Measurements from ENCODE around the gene EMB. TPM values are rescaled to one million over a fixed set of nuclear protein-coding genes. Genes with fewer than 3 reads are reported as not detected.
A peak's percentile ranks its signal among the peaks of the same experiment; 100 is the strongest.
"Not testable (repeated sequence)": the region's sequence is repeated elsewhere in the genome, so short reads cannot be mapped to it uniquely, and the experiment has no call there.

EMB gene
- total RNA-seq, 3 donors from 2014 or later (not counting 1 experiment from before 2014, with no cell fraction given), result 179 to 223 (median 199) TPM

GRCh38 chr5:50447941-50448340, 6.9 kb upstream of the EMB start:
- peaks cover 0 to 4% of the 10 kb centered on the region in 2 donors for H3K27me3 Mint-ChIP-seq (ENCODE audit: low read depth in 2 of 2)
- DNase-seq (no peak), ATAC-seq (no peak)
- intact Hi-C loops (cut with micrococcal nuclease), result loop anchor here (5.0 kb wide), 1 partner anchor 144 kb away; no protein-coding TSS in a partner anchor
- no peaks in the 10 kb centered on the region for H3K9me3 ChIP-seq (ENCODE audit: control insufficient read depth, insufficient read depth, low read length)
- H3K4me3 Mint-ChIP-seq, result no peak overlapping the region
- H3K36me3 ChIP-seq (ENCODE audit: control insufficient read depth, insufficient read depth, low read length), result no peaks in the 10 kb centered on the region
- H3K27ac Mint-ChIP-seq, result peak overlapping the region in 1 of 2 donors; percentile 12
- TF ChIP-seq, protein P1, sequence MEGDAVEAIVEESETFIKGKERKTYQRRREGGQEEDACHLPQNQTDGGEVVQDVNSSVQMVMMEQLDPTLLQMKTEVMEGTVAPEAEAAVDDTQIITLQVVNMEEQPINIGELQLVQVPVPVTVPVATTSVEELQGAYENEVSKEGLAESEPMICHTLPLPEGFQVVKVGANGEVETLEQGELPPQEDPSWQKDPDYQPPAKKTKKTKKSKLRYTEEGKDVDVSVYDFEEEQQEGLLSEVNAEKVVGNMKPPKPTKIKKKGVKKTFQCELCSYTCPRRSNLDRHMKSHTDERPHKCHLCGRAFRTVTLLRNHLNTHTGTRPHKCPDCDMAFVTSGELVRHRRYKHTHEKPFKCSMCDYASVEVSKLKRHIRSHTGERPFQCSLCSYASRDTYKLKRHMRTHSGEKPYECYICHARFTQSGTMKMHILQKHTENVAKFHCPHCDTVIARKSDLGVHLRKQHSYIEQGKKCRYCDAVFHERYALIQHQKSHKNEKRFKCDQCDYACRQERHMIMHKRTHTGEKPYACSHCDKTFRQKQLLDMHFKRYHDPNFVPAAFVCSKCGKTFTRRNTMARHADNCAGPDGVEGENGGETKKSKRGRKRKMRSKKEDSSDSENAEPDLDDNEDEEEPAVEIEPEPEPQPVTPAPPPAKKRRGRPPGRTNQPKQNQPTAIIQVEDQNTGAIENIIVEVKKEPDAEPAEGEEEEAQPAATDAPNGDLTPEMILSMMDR (IDR thresholded peaks at IDR 0.05), result no peak
- H3K9me3 Mint-ChIP-seq, result no peaks in the 10 kb centered on the region
- no peaks in the 10 kb centered on the region for H3K27me3 ChIP-seq (ENCODE audit: control insufficient read depth, insufficient read depth, low read length)
- H3K27ac ChIP-seq (ENCODE audit: low read length), result no peak overlapping the region
- H3K4me3 ChIP-seq (ENCODE audit: low read length), result no peak overlapping the region
- H3K36me3 Mint-ChIP-seq, result no peaks in the 10 kb centered on the region
- peaks cover 7% of the 10 kb centered on the region for H3K4me1 ChIP-seq (ENCODE audit: control insufficient read depth, insufficient read depth, low read length)
- WGBS (ENCODE audit: insufficient coverage), result 56% methylated on average over 7 of the region's 7 CpGs
- H3K4me1 Mint-ChIP-seq, result peaks cover 33 to 35% of the 10 kb centered on the region in 2 donors

DNA sequence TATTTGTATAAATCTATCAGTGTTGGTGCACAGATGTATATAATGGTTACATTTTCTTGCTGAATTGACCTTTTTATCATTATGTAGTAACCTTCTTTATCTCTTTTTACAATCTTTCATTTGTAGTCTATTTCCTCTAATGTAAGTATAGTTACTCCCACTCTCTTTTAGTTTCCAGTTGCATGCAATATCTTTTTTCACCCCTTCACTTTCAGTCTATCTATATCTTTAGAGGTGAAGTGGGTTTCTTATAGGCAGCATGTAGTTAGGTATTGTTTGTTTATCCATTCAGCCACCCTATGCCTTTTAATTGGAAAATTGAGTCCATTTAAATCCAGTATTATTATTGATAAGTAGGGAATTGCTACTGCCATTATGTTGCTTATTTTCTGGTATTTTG, 6.1 kb upstream of the EMB start:
- Histone ChIP-seq H3K4me3 (ENCODE audit: low read length) (no peak overlapping the region), H3K9me3 (ENCODE audit: control insufficient read depth, insufficient read depth, low read length) (no peaks in the 10 kb centered on the region), H3K4me1 (ENCODE audit: control insufficient read depth, insufficient read depth, low read length) (peaks cover 7% of the 10 kb centered on the region), H3K27me3 (ENCODE audit: control insufficient read depth, insufficient read depth, low read length) (no peaks in the 10 kb centered on the region), H3K36me3 (ENCODE audit: control insufficient read depth, insufficient read depth, low read length) (no peaks in the 10 kb centered on the region), H3K27ac (ENCODE audit: low read length) (no peak overlapping the region)
- no peaks in the 10 kb centered on the region for H3K9me3 Mint-ChIP-seq
- no peaks in the 10 kb centered on the region for H3K36me3 Mint-ChIP-seq
- TF ChIP-seq, protein P1 (IDR thresholded peaks at IDR 0.05), result no peak
- H3K4me1 Mint-ChIP-seq, result peaks cover 39 to 41% of the 10 kb centered on the region in 2 donors
- peak overlapping the region in 1 of 2 donors; percentile 12 for H3K27ac Mint-ChIP-seq
- H3K4me3 Mint-ChIP-seq, result no peak overlapping the region
- H3K27me3 Mint-ChIP-seq (ENCODE audit: low read depth in 2 of 2), result peaks cover 0 to 4% of the 10 kb centered on the region in 2 donors
- ATAC-seq (no peak), DNase-seq (no peak)
- intact Hi-C loops (cut with micrococcal nuclease), result loop anchor here (5.0 kb wide), 1 partner anchor 145 kb away; no protein-coding TSS in a partner anchor

GRCh38 chr5:50445296-50445949, 4.3 kb upstream of the EMB start:
- intact Hi-C loops (cut with micrococcal nuclease), result loop anchor here (5.0 kb wide), 1 partner anchor 147 kb away; no protein-coding TSS in a partner anchor
- no peaks in the 10 kb centered on the region for H3K9me3 ChIP-seq (ENCODE audit: control insufficient read depth, insufficient read depth, low read length)
- peak; percentile 28 to 54 (median 38) for ATAC-seq
- peak overlapping the region; percentile 85 to 92 for H3K27ac Mint-ChIP-seq
- H3K27me3 Mint-ChIP-seq (ENCODE audit: low read depth in 2 of 2), result peaks cover 0 to 4% of the 10 kb centered on the region in 2 donors
- TF ChIP-seq, protein P1 (IDR thresholded peaks at IDR 0.05), result no peak
- H3K27me3 ChIP-seq (ENCODE audit: control insufficient read depth, insufficient read depth, low read length), result no peaks in the 10 kb centered on the region
- 6% methylated on average over 3 of the region's 6 CpGs for WGBS (ENCODE audit: insufficient coverage)
- DNase-seq, result peak in 1 of 2 donors; percentile 74
- peak overlapping the region; percentile 76 for H3K4me3 Mint-ChIP-seq
- peak overlapping the region; percentile 66 for H3K27ac ChIP-seq (ENCODE audit: low read length)
- H3K36me3 ChIP-seq (ENCODE audit: control insufficient read depth, insufficient read depth, low read length), result no peaks in the 10 kb centered on the region
- peaks cover 11% of the 10 kb centered on the region for H3K4me1 ChIP-seq (ENCODE audit: control insufficient read depth, insufficient read depth, low read length)
- no peaks in the 10 kb centered on the region for H3K36me3 Mint-ChIP-seq
- H3K4me3 ChIP-seq (ENCODE audit: low read length), result no peak overlapping the region
- H3K4me1 Mint-ChIP-seq, result peaks cover 46 to 48% of the 10 kb centered on the region in 2 donors
- H3K9me3 Mint-ChIP-seq, result no peaks in the 10 kb centered on the region

DNA sequence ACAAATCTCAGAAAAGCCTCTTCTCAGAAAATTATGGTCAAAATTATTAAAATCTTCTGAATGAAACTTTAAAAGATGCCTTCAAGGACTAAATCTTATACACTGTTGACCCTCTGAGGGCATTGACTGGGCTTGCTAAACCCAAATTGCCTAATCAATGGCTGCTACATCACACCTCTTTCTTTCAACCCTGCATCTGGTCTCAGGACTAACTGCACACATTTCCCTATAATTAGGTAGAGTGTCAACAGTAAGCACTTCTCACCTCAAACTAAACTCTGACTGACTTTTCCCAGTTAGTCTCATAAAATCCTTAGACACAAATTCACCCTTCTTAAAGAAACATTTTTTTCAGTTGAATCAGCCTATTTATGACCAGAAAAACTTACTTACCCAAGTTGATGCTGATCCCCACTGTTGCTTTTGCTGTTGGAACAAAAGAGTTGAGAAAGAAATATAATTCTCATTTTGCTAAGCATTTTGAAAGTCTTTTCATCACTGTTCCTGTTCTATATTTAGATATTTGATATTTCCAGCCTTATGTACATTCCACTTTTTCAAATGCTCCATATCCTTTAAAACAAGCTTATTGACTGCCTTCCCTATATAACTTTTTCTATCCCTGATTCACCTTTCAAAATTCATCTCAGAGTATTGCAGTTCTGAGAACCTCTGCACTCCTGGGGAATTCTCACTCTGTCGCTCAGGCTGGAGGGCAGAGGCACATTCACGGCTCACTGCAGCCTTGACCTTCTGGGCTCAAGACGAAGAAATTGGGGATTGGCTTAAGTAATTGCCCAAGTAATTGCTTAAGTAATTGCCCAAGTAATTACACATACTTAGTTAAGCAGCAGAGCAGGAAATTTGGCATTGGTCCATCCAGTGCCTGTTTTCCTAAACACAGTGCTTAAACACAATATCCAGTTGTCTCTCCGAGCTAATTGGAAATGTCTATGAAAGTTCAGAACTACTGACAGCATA, 1.8 kb upstream of the EMB start:
- H3K27ac ChIP-seq (ENCODE audit: low read length); H3K9me3 ChIP-seq (ENCODE audit: control insufficient read depth, insufficient read depth, low read length); H3K4me3 ChIP-seq (ENCODE audit: low read length); H3K27me3 Mint-ChIP-seq (ENCODE audit: low read depth in 2 of 2); H3K9me3 Mint-ChIP-seq; DNase-seq; H3K36me3 Mint-ChIP-seq; H3K36me3 ChIP-seq (ENCODE audit: control insufficient read depth, insufficient read depth, low read length); ATAC-seq; H3K27me3 ChIP-seq (ENCODE audit: control insufficient read depth, insufficient read depth, low read length): not testable (repeated sequence)
- H3K27ac Mint-ChIP-seq, result peak overlapping the region; percentile 70 to 91
- 85% methylated on average over 2 of the region's 4 CpGs for WGBS (ENCODE audit: insufficient coverage)
- peaks cover 20% of the 10 kb centered on the region for H3K4me1 ChIP-seq (ENCODE audit: control insufficient read depth, insufficient read depth, low read length)
- H3K4me3 Mint-ChIP-seq, result peak overlapping the region; percentile 57
- peaks cover 50 to 63% of the 10 kb centered on the region in 2 donors for H3K4me1 Mint-ChIP-seq
- intact Hi-C loops (cut with micrococcal nuclease), result loop anchor here (5.0 kb wide), 1 partner anchor 309 kb away; no protein-coding TSS in a partner anchor

Data from natural killer cell (primary cell).